HG03108 (cell line): Measurements from ENCODE around the gene CHST3.
"Not testable (repeated sequence)": the region's sequence is repeated elsewhere in the genome, so short reads cannot be mapped to it uniquely, and the experiment has no call there.

Experiments
- ATAC-seq: cut with Tn5 transposase; IDR thresholded peaks from one replicate; pipeline ENCODE4 v1.9.1; 2021; ENCODE audit warnings: moderate library complexity; ENCODE audit not compliant: unreplicated experiment

The CHST3 gene

GRCh38 chr10:71948496-71949067 is 15.6 kb upstream of the CHST3 start:
- ATAC-seq = no peak

DNA sequence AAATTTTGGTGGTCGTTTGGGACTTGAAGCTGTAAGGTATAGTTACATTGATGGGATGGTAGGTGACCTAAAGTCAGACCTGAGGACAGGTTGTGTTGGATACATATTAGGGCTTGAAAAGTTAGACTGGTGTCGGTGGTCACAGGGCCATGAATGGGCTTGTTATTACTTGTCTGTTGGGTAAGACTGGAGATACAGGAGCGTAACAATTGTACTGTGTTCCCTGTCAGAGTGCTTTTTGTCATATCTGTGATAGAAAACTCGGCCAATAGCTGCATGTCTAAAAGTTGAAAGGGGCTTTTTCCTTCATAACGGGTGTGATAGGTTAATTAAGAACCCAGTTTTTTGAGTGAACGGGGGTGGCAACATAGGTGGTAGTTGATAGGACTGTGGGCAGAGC is 13.5 kb upstream of the CHST3 start:
- ATAC-seq = no peak

DNA sequence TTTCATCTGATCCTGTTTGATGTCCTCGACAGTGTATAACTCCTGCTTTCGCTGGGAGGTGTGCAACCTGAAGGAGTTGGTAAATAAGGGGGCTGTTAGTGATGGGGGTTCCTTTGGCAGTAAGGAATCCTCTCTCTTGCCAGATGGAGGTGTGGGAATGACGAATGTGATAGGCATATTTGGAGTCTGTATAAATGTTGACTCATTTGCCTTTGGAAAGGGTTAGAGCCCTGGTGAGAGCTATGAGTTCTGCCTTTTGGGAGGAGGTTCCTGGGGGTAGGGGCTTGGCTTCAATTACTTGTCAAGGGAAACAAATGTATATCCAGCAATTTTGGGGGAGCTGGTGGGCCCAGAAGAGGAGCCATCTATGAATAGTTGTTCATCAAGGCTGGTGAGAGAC is 11.4 kb upstream of the CHST3 start:
- ATAC-seq = no peak

DNA sequence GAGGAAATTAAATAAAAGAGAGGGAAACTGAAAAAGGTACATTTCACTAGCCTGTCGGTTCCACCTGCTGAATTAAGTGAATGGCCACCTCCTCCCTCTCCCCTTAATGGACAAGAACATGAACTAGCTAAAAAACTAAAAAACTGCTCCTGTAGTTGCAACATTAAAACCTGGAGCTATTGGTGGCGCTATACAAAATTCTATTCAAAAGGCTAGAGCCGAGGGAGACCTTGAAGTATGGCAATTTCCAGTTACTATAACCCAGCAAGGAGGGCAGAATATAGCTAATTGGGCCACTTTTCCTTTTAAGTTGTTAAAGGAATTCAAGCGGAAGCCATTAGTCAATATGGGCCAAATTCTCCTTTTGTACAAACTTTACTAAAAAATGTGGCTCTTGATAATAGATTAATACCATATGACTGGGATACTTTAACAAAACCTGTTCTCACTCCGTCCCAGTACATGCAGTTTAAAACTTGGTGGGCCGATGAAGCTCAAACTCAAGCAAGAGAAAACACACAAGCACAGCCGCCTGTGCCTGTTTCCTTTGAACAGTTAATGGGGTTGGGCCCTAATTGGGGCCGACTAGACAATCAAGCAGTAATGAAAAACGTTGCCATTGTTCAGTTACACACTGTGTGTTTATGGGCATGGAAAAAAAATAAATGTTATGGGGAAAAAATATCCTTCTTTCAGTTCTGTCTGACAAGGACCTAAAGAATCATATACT is 6.5 kb upstream of the CHST3 start:
- ATAC-seq = no peak

DNA sequence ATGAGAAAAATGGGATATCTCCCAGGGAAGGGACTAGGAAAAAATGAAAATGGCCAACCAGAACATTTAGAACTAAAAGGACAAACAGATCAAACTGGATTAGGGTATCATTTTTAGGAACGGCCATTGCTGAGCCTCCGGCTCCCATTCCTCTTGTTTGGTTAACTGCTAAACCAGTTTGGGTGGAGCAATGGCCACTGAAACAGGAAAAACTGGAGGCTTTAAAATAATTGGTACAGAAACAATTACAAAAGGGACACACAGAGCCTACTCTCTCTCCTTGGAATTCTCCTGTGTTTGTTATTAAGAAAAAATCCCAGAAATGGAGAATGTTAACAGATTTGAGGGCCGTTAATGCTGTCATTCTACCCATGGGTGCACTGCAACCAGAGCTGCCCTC is 4.7 kb upstream of the CHST3 start:
- ATAC-seq = no peak

- no peak for ATAC-seq
Observed at GRCh38 chr10:71961831-71962230, 2.4 kb upstream of the CHST3 start.

DNA sequence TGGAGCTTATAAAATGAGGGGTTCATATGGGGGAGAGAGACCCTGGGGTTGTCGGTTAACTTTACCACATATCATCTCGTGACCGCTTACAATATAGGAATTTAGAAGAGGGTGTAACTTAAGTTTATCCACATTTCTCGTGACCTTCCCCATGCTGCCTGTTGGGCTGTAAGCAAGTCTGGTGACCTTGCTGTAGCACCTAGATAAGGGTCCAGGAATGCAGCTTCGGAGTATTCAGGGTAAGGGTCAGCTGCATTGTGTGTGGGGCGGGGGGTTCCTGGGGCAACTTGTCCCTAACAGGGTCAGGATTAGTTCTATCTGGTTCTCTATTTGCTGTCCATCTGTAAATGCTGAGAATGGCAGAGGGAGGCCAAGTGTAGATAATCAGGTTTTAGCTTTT is 1.3 kb upstream of the CHST3 start:
- no peak for ATAC-seq

- no peak for ATAC-seq
Observed at GRCh38 chr10:71963351-71964097, 671 bp upstream of the CHST3 start.

DNA sequence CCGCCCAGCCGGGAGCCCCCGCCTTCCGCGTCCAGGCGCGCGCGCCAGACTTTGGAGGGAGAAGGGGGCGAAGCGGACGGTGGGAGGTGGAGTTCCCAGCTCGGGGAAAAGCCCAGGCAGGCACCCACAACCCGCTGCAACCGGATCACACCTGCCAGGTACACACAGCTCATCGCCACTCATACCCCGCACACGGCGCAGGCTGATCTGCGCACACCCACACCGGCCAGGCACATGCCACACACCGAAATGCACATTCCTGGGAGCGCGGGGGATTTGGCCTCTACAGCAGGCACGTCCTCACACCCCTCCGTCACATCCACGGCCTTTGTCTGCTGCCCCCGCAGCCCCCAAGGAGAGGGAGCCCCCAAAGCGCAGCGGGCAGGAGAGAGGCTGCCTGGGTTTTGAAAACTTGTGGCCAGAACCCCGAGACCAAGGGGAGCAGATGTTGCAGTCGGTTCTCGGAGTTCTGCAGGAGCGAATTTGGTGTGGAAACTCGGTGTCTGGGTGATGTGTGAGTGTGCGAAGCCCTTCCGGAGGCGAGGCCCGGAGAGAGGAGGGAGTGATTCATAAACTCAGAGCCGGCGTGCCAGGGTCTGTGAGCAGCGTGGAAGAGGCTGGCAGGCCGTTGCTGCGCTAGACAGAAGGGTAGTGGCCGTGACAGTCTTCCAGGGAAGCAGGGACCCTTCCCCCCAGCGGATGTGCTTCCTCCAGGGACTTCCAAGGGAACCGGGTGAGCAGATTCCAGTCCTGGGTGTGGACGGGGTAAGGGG is 734 bp downstream of the CHST3 start:
- ATAC-seq = no peak

DNA sequence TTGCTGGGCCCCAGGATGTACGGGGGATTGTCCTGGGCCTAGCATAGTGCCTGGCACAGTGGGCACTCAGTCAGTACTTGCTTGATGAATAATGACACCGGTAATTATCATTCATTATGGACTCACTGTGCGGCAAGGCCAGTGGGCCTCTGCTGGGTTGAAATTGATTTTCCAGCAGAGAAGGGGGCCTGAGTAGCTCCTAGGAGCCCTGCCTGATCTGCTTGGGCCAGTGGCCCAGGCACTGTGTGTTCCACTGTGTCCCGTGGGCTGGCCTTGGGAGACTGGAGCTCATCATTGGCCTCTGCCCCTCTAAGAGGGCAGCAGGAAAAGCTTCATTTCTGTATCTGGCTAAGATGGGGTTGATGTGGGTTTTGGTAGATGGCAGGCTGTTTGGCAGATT is 1.4 kb downstream of the CHST3 start:
- no peak for ATAC-seq

DNA sequence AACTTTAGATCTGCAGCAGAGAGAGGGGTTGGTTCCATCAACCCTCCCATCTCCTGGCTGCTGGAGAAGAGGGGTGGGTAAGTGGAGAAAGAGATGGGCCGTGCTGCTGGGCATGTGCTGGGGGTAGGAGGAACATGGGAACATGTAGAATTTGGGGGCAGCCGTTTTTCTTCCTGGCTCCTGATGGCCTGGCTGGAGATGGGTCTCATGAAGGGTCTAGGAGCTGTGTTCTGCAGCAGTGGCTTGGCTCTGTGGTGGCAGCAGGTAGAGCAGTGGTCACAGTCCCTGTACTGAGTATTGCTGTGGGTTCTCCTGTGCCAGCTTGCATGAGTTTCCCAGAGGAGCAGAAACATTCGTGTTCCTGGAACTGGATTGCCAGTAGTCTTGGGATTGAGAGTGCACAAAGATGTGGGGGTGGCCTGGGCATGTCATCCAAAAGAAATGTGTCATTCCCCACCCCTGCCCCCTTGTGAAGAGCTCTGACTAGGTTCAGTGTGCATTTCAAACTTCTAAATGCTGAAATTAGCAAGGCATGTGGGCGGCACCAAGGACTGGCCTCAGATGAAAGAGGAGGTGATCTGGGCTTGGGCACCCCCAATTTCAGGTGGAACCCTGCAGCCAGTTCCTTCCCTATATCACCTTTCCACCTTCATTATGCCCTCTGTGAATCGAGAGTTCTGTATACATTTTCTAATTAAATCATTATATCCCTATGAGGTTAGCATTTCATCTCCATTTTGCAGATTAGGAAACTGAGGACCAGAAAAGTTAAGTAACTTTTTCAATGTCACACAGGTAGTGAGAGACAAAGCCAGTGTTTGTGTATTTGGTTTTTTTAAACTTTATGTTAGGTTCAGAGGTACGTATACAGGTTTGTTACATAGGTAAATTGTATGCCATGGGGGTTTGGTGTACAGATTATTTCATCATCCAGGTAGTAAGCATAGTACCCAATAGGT is 2.1 kb downstream of the CHST3 start:
- ATAC-seq = no peak

DNA sequence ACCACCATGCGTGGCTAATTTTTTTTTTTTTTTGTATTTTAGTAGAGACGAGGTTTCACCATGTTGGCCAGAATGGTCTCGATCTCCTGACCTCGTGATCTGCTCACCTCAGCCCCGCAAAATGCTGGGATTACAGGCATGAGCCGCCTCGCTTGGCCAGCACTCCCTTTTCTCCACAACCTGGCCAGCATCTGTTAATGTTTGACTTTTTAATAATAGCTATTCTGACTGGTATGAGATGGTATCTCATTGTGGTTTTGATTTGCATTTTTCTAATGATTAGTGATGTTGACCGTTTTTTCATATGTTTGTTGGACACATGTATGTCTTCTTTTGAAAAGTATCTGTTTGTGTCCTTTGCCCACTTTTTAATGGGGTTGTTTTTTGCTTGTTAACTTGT is 3.8 kb downstream of the CHST3 start:
- not testable (repeated sequence) for ATAC-seq

DNA sequence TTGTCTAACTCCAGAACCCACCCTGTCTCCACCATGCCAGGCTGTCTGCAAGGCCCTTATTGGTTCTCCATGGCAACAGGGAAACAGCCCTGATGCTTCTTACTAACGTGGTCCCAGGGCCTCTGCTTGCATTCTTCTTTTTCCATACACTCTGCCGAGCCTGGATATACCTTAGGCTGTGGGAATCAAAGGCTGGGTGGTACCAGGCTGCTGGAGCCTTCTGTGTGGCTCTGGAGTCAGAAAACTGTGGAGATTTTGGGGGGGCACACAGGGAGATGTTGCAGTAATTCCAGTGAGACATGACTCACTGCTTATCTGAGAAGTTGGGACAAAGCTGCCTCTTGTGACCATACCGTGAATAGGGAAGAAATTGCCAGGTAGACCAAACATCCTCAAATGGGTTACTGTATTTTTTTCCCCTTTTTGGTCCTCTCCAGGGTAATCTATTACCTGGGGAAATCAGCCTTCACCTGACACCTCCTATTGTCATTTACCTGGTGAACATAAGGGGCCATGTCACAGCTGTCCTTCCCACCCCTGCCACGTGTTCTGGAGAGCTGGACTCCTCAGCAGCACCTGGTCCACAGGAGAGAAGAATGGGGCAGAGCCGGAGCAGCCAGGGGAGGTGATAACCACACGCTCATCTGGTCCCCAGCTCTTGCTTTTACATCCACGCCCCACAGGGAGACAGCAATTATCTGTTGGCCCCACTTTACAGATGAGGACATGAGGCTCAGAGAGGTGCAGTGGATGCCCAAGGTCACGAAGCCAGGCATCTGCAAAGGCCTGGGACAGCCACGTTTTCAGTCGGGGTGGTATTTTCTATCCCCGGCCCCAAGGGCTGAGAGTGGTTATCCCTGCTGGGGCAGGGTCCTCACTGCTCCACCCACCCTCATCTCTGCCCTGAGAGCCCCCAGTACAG is 4.6 kb downstream of the CHST3 start:
- no peak for ATAC-seq

GRCh38 chr10:71969929-71970328 is 5.7 kb downstream of the CHST3 start:
- no peak for ATAC-seq

GRCh38 chr10:71970331-71970730 is 6.1 kb downstream of the CHST3 start:
- no peak for ATAC-seq

DNA sequence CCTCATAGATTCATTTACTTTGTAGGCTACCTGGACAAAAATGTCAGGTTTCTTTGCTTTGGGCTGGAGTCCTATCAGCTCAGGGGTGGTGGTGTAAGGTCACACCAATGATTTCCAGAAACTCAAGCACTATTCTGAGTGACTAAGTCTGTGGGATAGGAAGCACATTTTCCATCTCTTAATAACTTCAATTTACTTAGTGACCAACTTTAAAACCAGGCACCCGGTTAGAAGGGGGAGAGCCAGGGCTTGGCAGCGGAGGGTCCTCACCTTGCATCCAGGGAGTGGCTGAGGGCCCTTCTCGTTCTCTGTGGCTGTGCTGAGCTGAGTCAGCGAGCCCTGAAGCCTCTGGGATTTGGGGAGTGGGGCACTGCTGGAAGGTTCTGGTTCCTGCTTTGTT is 6.7 kb downstream of the CHST3 start:
- no peak for ATAC-seq

DNA sequence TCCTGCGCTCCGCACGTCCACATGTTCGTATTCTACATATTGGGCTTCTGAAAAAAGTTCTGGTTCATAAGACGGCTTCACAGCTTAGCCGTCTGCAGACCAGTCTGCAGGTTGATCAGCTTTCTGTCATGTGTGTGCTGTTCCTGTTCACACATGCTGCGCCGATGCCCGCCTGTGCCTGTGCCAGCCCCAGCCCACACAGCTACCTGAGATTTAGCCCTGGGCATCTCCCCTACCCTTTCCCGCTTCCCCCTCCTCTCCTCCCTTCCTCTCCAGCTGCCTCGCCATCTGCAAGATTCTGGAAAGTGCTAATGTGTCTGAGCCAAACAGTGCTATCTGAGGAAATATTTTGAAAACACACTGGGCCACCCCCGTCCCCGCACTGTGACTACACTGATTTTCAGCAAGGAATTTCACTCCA is 7.1 kb downstream of the CHST3 start:
- no peak for ATAC-seq

GRCh38 chr10:71971769-71972555 is 7.8 kb downstream of the CHST3 start:
- no peak for ATAC-seq
